Mucosa of stomach (tissue), 1 donor: ENCODE data around the gene S1PR5.

ENCODE experiments used
- H3K27me3 ChIP-seq: one replicate; pipeline ENCODE4 v1.7.0; 2013; ENCODE audit warnings: mild to moderate bottlenecking, low read length; ENCODE audit not compliant: control insufficient read depth, insufficient read depth
- H3K36me3 ChIP-seq: one replicate; pipeline ENCODE4 v1.7.0; 2013; ENCODE audit warnings: low read length; ENCODE audit not compliant: control insufficient read depth, insufficient read depth
- H3K4me1 ChIP-seq: one replicate; pipeline ENCODE4 v1.7.0; 2013; ENCODE audit warnings: mild to moderate bottlenecking, low read length; ENCODE audit not compliant: control insufficient read depth, insufficient read depth
- H3K4me3 ChIP-seq: one replicate; pipeline ENCODE4 v1.7.0; 2013; ENCODE audit warnings: low read length
- H3K9ac ChIP-seq: one replicate; pipeline ENCODE4 v1.7.0; 2013; ENCODE audit warnings: mild to moderate bottlenecking, low read length, moderate library complexity
- H3K9me3 ChIP-seq: one replicate; pipeline ENCODE4 v1.7.0; 2013; ENCODE audit warnings: mild to moderate bottlenecking, low read length, moderate library complexity; ENCODE audit not compliant: control insufficient read depth
- donor health status: Pancreatic carcinoma.

The S1PR5 gene

GRCh38 chr19:10519421-10519820 lies 2.2 kb upstream of the S1PR5 start:
- Histone ChIP-seq H3K27me3 (peaks cover 70% of the 10 kb centered on the region), H3K9ac (no peak overlapping the region)

GRCh38 chr19:10518444-10519361 lies 1.5 kb upstream of the S1PR5 start:
- H3K4me1 ChIP-seq = peaks cover 13% of the 10 kb centered on the region
- no peaks in the 10 kb centered on the region for H3K9me3 ChIP-seq
- no peaks in the 10 kb centered on the region for H3K36me3 ChIP-seq
- no peak overlapping the region for H3K4me3 ChIP-seq
- no peak overlapping the region for H3K9ac ChIP-seq
- H3K27me3 ChIP-seq = peaks cover 70% of the 10 kb centered on the region

More at GRCh38 chr19:10519421-10519820, 2.2 kb upstream of the S1PR5 start:
- Histone ChIP-seq H3K4me3 (no peak overlapping the region), H3K36me3 (no peaks in the 10 kb centered on the region), H3K4me1 (peaks cover 13% of the 10 kb centered on the region), H3K9me3 (no peaks in the 10 kb centered on the region)

- Histone ChIP-seq H3K27me3 (peaks cover 73% of the 10 kb centered on the region), H3K9me3 (no peaks in the 10 kb centered on the region), H3K4me1 (peaks cover 13% of the 10 kb centered on the region), H3K4me3 (no peak overlapping the region), H3K36me3 (no peaks in the 10 kb centered on the region), H3K9ac (no peak overlapping the region)
Measured at GRCh38 chr19:10517760-10518443, 655 bp upstream of the S1PR5 start.

GRCh38 chr19:10516671-10517286 lies 468 bp downstream of the S1PR5 start:
- peaks cover 79% of the 10 kb centered on the region for H3K27me3 ChIP-seq
- H3K4me3 ChIP-seq = no peak overlapping the region
- no peak overlapping the region for H3K9ac ChIP-seq
- H3K9me3 ChIP-seq = no peaks in the 10 kb centered on the region
- no peaks in the 10 kb centered on the region for H3K36me3 ChIP-seq
- peaks cover 13% of the 10 kb centered on the region for H3K4me1 ChIP-seq

- Histone ChIP-seq H3K9ac (no peak overlapping the region), H3K9me3 (no peaks in the 10 kb centered on the region), H3K4me3 (no peak overlapping the region), H3K27me3 (peaks cover 79% of the 10 kb centered on the region), H3K4me1 (peaks cover 13% of the 10 kb centered on the region), H3K36me3 (no peaks in the 10 kb centered on the region)
Measured at GRCh38 chr19:10516064-10516385, 1.2 kb downstream of the S1PR5 start.

GRCh38 chr19:10514211-10515145 lies 2.8 kb downstream of the S1PR5 start:
- H3K36me3 ChIP-seq = no peaks in the 10 kb centered on the region
- no peak overlapping the region for H3K9ac ChIP-seq
- H3K4me1 ChIP-seq = peaks cover 19% of the 10 kb centered on the region
- H3K27me3 ChIP-seq = peaks cover 79% of the 10 kb centered on the region
- H3K4me3 ChIP-seq = no peak overlapping the region
- no peaks in the 10 kb centered on the region for H3K9me3 ChIP-seq

GRCh38 chr19:10513223-10513622 lies 4.0 kb downstream of the S1PR5 start:
- Histone ChIP-seq H3K9me3 (no peaks in the 10 kb centered on the region), H3K4me3 (no peak overlapping the region), H3K27me3 (peaks cover 66% of the 10 kb centered on the region), H3K36me3 (no peaks in the 10 kb centered on the region), H3K9ac (no peak overlapping the region), H3K4me1 (peaks cover 18% of the 10 kb centered on the region)

GRCh38 chr19:10510301-10510802 lies 6.9 kb downstream of the S1PR5 start:
- Histone ChIP-seq H3K9me3 (no peaks in the 10 kb centered on the region), H3K4me1 (peaks cover 6% of the 10 kb centered on the region), H3K4me3 (no peak overlapping the region), H3K9ac (no peak overlapping the region), H3K27me3 (peaks cover 38% of the 10 kb centered on the region), H3K36me3 (no peaks in the 10 kb centered on the region)

GRCh38 chr19:10508707-10509106 lies 8.5 kb downstream of the S1PR5 start:
- Histone ChIP-seq H3K4me3 (no peak overlapping the region), H3K27me3 (peaks cover 21% of the 10 kb centered on the region)

GRCh38 chr19:10508036-10508435 lies 9.2 kb downstream of the S1PR5 start:
- Histone ChIP-seq H3K4me3 (no peak overlapping the region), H3K4me1 (peaks cover 6% of the 10 kb centered on the region), H3K36me3 (no peaks in the 10 kb centered on the region), H3K27me3 (peaks cover 15% of the 10 kb centered on the region), H3K9me3 (no peaks in the 10 kb centered on the region), H3K9ac (no peak overlapping the region)

More at GRCh38 chr19:10508707-10509106, 8.5 kb downstream of the S1PR5 start:
- H3K9me3 ChIP-seq = no peaks in the 10 kb centered on the region
- no peak overlapping the region for H3K9ac ChIP-seq
- peaks cover 6% of the 10 kb centered on the region for H3K4me1 ChIP-seq
- H3K36me3 ChIP-seq = no peaks in the 10 kb centered on the region

GRCh38 chr19:10505583-10506229 lies 11.5 kb downstream of the S1PR5 start:
- H3K4me3 ChIP-seq = no peak overlapping the region
- no peaks in the 10 kb centered on the region for H3K36me3 ChIP-seq
- no peaks in the 10 kb centered on the region for H3K9me3 ChIP-seq
- H3K4me1 ChIP-seq = peaks cover 19% of the 10 kb centered on the region
- H3K9ac ChIP-seq = no peak overlapping the region
- H3K27me3 ChIP-seq = peaks cover 7% of the 10 kb centered on the region
